Lower leg skin (tissue), 4 donors: ENCODE results near the gene IBA57. TPM values are rescaled to one million over a fixed set of nuclear protein-coding genes. Genes with fewer than 3 reads are reported as not detected.

Source experiments
- DNase-seq, 2 donors: peaks; one replicate each; pipeline ENCODE4 v3.0.0-alpha.2; 2019; ENCODE audit warnings: low spot score in 2 of 2
- H3K4me3 ChIP-seq: fragments of 200-600 bp; sonication (generic); 2 replicates; pipeline ENCODE4 v1.5.1; 2017; ENCODE audit warnings: mild to moderate bottlenecking, low read depth; ENCODE audit not compliant: poor library complexity, severe bottlenecking
- CTCF ChIP-seq, 3 donors: fragments of 450-650 bp; IDR thresholded peaks; one replicate each; pipeline ENCODE4 v1.5.1; 2016; ENCODE audit warnings: antibody characterized with exemption in 3 of 3, mild to moderate bottlenecking in 3 of 3, moderate library complexity in 2 of 3
- POLR2A ChIP-seq, 2 donors: fragments of 450-650 bp; IDR thresholded peaks; one replicate each; pipeline ENCODE4 v1.6.1; 2016 to 2017; ENCODE audit warnings: antibody characterized with exemption in 2 of 2, mild to moderate bottlenecking in 1 of 2, moderate library complexity in 1 of 2
- WGBS, 2 donors: methylation state at CpG; one replicate each; pipeline ENCODE4 v1.1.5; 2018; 5-methylcytosine and 5-hydroxymethylcytosine counted together
- intact Hi-C: fragments of 100-400 bp; cut with DNase I; formaldehyde crosslinking; loops from one replicate; pipeline ENCODE4 v1.15.0; 2023; ENCODE audit warnings: low total_unique reads
- total RNA-seq, 4 donors: library from RNA; depleted of rRNA; stranded (reverse); fragments of >200 nt; gene quantifications; one replicate each; pipeline ENCODE4 v1.1.0, GENCODE V29; 2016

Gene IBA57
- total RNA-seq, 4 donors from 2014 or later, result 9.4 to 16.0 (median 12.6) TPM

DNA sequence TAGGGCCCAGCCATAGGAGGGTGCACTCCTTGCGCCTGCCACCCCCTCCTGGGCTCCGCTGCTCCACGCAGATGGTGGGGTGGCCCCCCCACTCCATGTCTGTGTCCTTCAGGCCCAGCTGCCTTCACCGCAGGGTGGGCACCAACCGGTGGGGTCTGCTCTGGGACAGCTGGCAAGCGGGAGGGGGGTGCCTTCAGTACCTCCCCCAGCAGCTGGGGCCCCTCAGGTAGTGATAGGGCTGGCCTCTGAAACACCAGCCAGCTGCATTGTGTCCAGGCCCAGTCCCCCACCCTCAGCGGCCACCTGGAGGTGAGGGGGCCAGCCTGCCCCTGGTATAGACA is 15.5 kb upstream of the IBA57 start:
- WGBS, 2 donors, result 39 to 58% methylated on average over 4 to 7 of the region's 7 CpGs
- H3K4me3 ChIP-seq, result no peak overlapping the region
- intact Hi-C loops, result no loop called here
- peak in 1 of 2 donors; percentile 86 for DNase-seq
- no peak for TF ChIP-seq CTCF (IDR thresholded peaks at IDR 0.05)
- TF ChIP-seq POLR2A (IDR thresholded peaks at IDR 0.05), result no peak

GRCh38 chr1:228150461-228151179 is 15.0 kb upstream of the IBA57 start:
- TF ChIP-seq POLR2A (IDR thresholded peaks at IDR 0.05) (no peak), CTCF (IDR thresholded peaks at IDR 0.05) (no peak)
- H3K4me3 ChIP-seq, result no peak overlapping the region
- peak in 1 of 2 donors; percentile 91 for DNase-seq
- WGBS, 2 donors, result 18 to 24% methylated on average over 6 to 11 of the region's 17 CpGs
- intact Hi-C loops, result no loop called here

DNA sequence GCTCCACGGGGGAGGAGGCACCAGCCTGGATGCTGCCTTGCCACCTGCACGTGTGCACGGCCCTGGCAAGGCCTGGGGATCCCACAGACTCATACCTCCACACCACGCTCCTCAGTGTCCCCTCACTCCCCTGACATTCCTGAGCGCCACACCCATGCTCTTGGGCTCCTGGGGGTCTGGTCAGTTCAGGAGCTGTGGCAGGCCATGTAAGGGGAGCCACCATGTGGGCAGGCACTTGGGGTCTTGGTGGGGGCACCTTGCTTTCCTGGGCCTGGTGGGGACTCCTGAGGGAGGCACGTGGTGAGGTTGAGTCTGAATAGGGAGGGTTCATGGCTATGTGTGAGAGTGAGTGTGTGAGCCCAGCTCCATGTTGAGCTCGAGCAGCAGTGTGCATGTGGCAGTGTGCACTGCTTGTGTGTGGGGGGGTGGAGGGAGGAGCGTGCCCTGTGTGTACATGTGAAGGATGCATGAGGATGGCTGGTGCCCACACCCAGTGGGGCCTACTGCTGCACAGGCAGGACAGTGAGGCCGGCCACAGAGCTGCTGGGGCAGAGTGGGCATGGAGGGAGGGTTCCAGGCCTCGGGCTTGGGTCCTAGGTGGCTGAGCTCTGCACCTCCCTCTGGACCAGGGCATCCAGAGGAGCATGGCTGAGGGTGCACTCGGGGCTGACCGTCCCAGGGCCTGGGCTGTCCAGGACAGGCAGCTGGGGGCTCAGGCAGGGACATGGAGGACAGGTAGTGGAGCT is 14.3 kb upstream of the IBA57 start:
- DNase-seq, result peak in 1 of 2 donors; percentile 85
- intact Hi-C loops, result no loop called here
- 59 to 63% methylated on average over 12 of the region's 12 CpGs for WGBS, 2 donors
- TF ChIP-seq CTCF (IDR thresholded peaks at IDR 0.05) (no peak), POLR2A (IDR thresholded peaks at IDR 0.05) (no peak)
- H3K4me3 ChIP-seq, result no peak overlapping the region

DNA sequence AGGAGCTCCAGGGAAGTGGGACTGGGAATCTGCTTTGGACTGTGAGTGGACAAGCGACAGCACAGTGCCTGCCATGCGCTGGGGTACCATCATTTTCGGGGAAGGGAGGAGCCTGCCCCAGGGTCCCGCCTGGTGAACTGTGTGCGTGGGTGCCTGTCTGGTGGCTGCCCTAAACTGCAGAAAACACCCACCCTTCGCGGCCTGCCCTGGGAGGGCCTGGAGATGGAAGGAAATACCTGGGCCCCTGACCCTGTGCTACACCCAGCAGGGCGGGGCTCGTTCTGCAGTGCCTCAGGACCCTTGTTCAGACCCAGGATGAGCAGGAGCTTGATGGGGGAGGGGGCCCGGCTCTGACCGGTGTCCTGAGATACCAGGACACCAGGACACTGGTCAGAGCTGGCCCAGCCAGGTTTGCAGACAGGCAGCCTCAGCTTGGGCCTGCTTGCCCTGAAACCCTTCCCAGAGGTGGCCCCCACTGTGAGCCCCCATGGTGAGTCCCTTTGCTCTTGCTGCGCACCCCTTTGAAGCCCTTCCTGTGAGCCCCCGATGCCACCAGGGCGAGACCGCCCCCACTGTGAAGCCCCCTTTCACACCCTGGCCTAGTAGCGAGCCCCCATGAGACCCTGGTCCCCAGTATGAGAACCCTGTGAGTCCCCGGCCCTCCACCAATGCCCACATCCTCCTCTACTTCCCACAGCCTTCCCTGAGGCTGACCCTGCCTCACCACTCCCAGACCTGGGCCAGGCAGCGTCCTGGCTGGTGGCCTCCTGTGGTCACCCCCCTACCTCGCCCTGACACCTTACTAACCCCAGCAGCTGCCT is 13.3 kb upstream of the IBA57 start:
- H3K4me3 ChIP-seq, result no peak overlapping the region
- TF ChIP-seq POLR2A (IDR thresholded peaks at IDR 0.05), result no peak
- no peak for TF ChIP-seq CTCF (IDR thresholded peaks at IDR 0.05)
- intact Hi-C loops, result no loop called here
- WGBS, 2 donors, result 86 to 87% methylated on average over 18 to 19 of the region's 19 CpGs
- DNase-seq, result peak in 1 of 2 donors; percentile 85

DNA sequence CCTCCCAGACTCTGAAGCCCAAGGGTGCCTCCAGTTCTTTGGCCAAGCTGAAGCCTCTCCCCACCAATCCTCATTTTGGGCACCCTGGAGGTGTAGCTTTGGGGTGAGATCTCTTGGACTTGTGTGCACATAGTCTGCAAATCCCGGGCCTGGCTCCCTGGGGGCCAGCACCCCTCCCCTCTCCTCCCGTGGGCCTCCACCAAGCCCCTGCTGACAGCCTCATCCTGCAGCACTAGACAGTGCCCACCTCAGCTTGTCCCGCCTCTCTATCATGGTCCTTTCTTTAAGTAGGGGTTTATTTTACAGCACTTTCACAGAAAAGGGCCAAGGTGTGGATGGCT is 12.7 kb upstream of the IBA57 start:
- peak in 1 of 2 donors; percentile 50 for DNase-seq
- WGBS, 2 donors, result 74 to 85% methylated on average over 3 of the region's 3 CpGs
- H3K4me3 ChIP-seq, result no peak overlapping the region
- intact Hi-C loops, result no loop called here
- no peak for TF ChIP-seq POLR2A (IDR thresholded peaks at IDR 0.05)
- no peak for TF ChIP-seq CTCF (IDR thresholded peaks at IDR 0.05)
